Panc1 (cell line): ENCODE measurements around the gene TNRC6A. TPM values are rescaled to one million over a fixed set of nuclear protein-coding genes. Genes with fewer than 3 reads are reported as not detected.

Source experiments
- ATAC-seq: fragments of 200-7000 bp; cut with Tn5 transposase; 2 replicates; pipeline ENCODE4 v1.9.1; 2020; ENCODE audit warnings: mild to moderate bottlenecking, moderate library complexity
- BruUV-seq: library from RNA; stranded (reverse); fragments of 400-500 nt; replicated peaks from 2 replicates; lab custom pipeline; 2021; lab: Mats Ljungman, UMichigan
- CTCF ChIA-PET: fragments of 300-600 bp; sonication (Branson Sonifier 250); formaldehyde crosslinking; loops from one replicate; lab custom pipeline; 2022; ENCODE audit warnings: antibody characterized with exemption; lab: Charles Lee
- POLR2A ChIA-PET: fragments of 300-600 bp; sonication (Branson Sonifier 250); formaldehyde crosslinking; loops from one replicate; lab custom pipeline; 2022; ENCODE audit warnings: antibody characterized with exemption; lab: Charles Lee
- DNase-seq: peaks from one replicate; pipeline ENCODE4 v3.0.0-alpha.2; 2010; ENCODE audit warnings: low read depth, low spot score
- H3K27ac ChIP-seq: 2 replicates; pipeline ENCODE4 v1.5.1; 2011; ENCODE audit warnings: mild to moderate bottlenecking, low read length, inconsistent platforms
- H3K27me3 ChIP-seq: fragments of 200-500 bp; sonication (Bioruptor generic); 2 replicates; pipeline ENCODE4 v1.6.0; 2014; ENCODE audit warnings: low read length, inconsistent platforms; ENCODE audit not compliant: control insufficient read depth, insufficient read depth
- H3K36me3 ChIP-seq: fragments of 200-500 bp; sonication (Bioruptor generic); 2 replicates; pipeline ENCODE4 v1.5.1; 2014; ENCODE audit warnings: inconsistent platforms, mild to moderate bottlenecking, low read length, moderate library complexity; ENCODE audit not compliant: control insufficient read depth, insufficient read depth
- H3K4me1 ChIP-seq: 2 replicates; pipeline ENCODE4 v1.5.1; 2011; ENCODE audit warnings: inconsistent platforms, mild to moderate bottlenecking, low read length, moderate library complexity; ENCODE audit not compliant: control insufficient read depth, insufficient read depth
- H3K4me3 ChIP-seq, 2 experiments: 2 replicates each; pipeline ENCODE4 v1.5.1; 2011 to 2012; ENCODE audit warnings: low read depth in 2 of 2, low read length in 2 of 2, mild to moderate bottlenecking in 2 of 2, inconsistent platforms in 1 of 2, moderate library complexity in 1 of 2
- H3K9me3 ChIP-seq: fragments of 200-500 bp; sonication (Bioruptor generic); 2 replicates; pipeline ENCODE4 v1.5.1; 2014; ENCODE audit warnings: low read depth, mild to moderate bottlenecking, inconsistent platforms, low read length, moderate library complexity; ENCODE audit not compliant: control insufficient read depth, insufficient read depth
- POLR2AphosphoS5 ChIP-seq: IDR thresholded peaks from 2 replicates; pipeline ENCODE4 v1.6.1; 2012; ENCODE audit warnings: mild to moderate bottlenecking, low read depth, low read length, moderate library complexity
- REST ChIP-seq, 2 experiments: IDR thresholded peaks; 2 replicates each; pipeline ENCODE4 v1.6.1; 2011 to 2012; ENCODE audit warnings: low read depth in 2 of 2, control low read depth in 1 of 2, low read length in 1 of 2, mild to moderate bottlenecking in 1 of 2, moderate library complexity in 1 of 2; ENCODE audit not compliant: insufficient read depth in 1 of 2
- SIN3A ChIP-seq: IDR thresholded peaks from 2 replicates; pipeline ENCODE4 v1.6.1; 2012; ENCODE audit warnings: low read depth, mild to moderate bottlenecking, low read length, moderate library complexity, borderline replicate concordance; ENCODE audit not compliant: insufficient read depth
- TCF7L2 ChIP-seq: IDR thresholded peaks from 2 replicates; pipeline ENCODE4 v1.6.1; 2011; ENCODE audit warnings: mild to moderate bottlenecking, low read depth, low read length, inconsistent platforms
- in situ Hi-C: cut with HindIII; loops from 2 replicates; pipeline ENCODE4 v1.10.0; 2016; ENCODE audit warnings: low sequenced_read_pairs, low pct_unique_long_range_greater_than_20kb
- intact Hi-C: fragments of 100-400 bp; cut with micrococcal nuclease; formaldehyde crosslinking; loops from one replicate; pipeline ENCODE4 v1.10.0; 2022; ENCODE audit not compliant: unreplicated experiment
- total RNA-seq: library from RNA; stranded (reverse); gene quantifications from one replicate; pipeline ENCODE4 v1.2.1, GENCODE V29; 2021; ENCODE audit not compliant: unreplicated experiment
- TF ChIP-seq, protein P1 (sequence below): fragments of 450-650 bp; IDR thresholded peaks from 2 replicates; pipeline ENCODE4 v1.5.1; 2017; ENCODE audit warnings: mild to moderate bottlenecking

TNRC6A gene
- total RNA-seq, 1 experiment from 2014 or later: 53.6 TPM

DNA sequence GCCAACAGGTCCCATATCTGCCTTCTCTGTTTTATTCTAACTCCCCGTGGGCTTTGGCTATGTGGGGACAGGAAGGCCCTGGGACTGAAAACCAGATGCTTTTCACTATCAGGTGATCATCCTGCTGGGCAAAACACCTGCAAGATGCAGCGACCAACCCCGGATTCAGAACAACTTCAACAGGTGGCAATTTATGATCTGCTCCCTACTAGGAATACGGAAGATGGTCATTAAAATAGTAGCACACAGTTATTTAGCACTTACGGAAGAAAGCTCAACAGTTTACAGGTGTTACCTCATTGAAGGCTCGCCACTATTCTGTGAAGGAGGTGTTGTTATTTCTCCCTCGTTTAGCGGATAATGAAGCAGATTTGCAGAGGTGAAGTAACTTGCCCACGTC is 108.5 kb downstream of the TNRC6A start:
- H3K9me3 ChIP-seq: no peaks in the 10 kb centered on the region
- ChIA-PET CTCF (no interaction called here), POLR2A (no interaction called here)
- no peak for DNase-seq
- H3K4me3 ChIP-seq: no peak overlapping the region
- no peak for ATAC-seq
- H3K27me3 ChIP-seq: no peaks in the 10 kb centered on the region
- no peak overlapping the region for H3K27ac ChIP-seq
- H3K4me1 ChIP-seq: peaks cover 13% of the 10 kb centered on the region
- in situ Hi-C loops: no loop called here
- TF ChIP-seq REST (IDR thresholded peaks at IDR 0.05; ENCODE audit: insufficient read depth in 1 of 2, low read depth in 2 of 2, low read length in 1 of 2): no peak
- no peak for TF ChIP-seq TCF7L2
- no peak for TF ChIP-seq SIN3A
- TF ChIP-seq, protein P1, sequence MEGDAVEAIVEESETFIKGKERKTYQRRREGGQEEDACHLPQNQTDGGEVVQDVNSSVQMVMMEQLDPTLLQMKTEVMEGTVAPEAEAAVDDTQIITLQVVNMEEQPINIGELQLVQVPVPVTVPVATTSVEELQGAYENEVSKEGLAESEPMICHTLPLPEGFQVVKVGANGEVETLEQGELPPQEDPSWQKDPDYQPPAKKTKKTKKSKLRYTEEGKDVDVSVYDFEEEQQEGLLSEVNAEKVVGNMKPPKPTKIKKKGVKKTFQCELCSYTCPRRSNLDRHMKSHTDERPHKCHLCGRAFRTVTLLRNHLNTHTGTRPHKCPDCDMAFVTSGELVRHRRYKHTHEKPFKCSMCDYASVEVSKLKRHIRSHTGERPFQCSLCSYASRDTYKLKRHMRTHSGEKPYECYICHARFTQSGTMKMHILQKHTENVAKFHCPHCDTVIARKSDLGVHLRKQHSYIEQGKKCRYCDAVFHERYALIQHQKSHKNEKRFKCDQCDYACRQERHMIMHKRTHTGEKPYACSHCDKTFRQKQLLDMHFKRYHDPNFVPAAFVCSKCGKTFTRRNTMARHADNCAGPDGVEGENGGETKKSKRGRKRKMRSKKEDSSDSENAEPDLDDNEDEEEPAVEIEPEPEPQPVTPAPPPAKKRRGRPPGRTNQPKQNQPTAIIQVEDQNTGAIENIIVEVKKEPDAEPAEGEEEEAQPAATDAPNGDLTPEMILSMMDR: no peak
- no peak for TF ChIP-seq POLR2AphosphoS5
- BruUV-seq: no TSS peak
- no peaks in the 10 kb centered on the region for H3K36me3 ChIP-seq
- intact Hi-C loops: no loop called here

GRCh38 chr16:24838554-24839266 is 109.3 kb downstream of the TNRC6A start:
- ATAC-seq (peak; percentile 33; the same call in 1 of the 2 replicates), DNase-seq (no peak)
- ChIA-PET CTCF (interaction anchor here (0.6 kb wide), 1 partner anchor 297 kb away, joined by 4 read pairs; no protein-coding TSS in a partner anchor), POLR2A (interaction anchor here (0.5 kb wide), 1 partner anchor 30 kb away, joined by 4 read pairs; no protein-coding TSS in a partner anchor)
- peaks cover 13% of the 10 kb centered on the region for H3K4me1 ChIP-seq
- no peaks in the 10 kb centered on the region for H3K27me3 ChIP-seq
- H3K36me3 ChIP-seq: no peaks in the 10 kb centered on the region
- H3K27ac ChIP-seq: peak overlapping the region; percentile 55
- in situ Hi-C loops: no loop called here
- H3K4me3 ChIP-seq: no peak overlapping the region
- TF ChIP-seq, protein P1: no peak
- TF ChIP-seq TCF7L2 (no peak), SIN3A (no peak), POLR2AphosphoS5 (no peak), REST (IDR thresholded peaks at IDR 0.05; ENCODE audit: insufficient read depth in 1 of 2, low read depth in 2 of 2, low read length in 1 of 2) (no peak)
- BruUV-seq: no TSS peak
- intact Hi-C loops: no loop called here
- no peaks in the 10 kb centered on the region for H3K9me3 ChIP-seq
